Mononuclear cell (primary cell): Measurements from ENCODE around the gene FNDC3B. TPM values are rescaled to one million over a fixed set of nuclear protein-coding genes. Genes with fewer than 3 reads are reported as not detected.

Source experiments
- H3K27me3 ChIP-seq: 2 replicates; pipeline ENCODE4 v1.6.0; 2011; ENCODE audit warnings: low read length, control low read depth; ENCODE audit not compliant: insufficient read depth
- H3K4me1 ChIP-seq: 2 replicates; pipeline ENCODE4 v1.5.1; 2011; ENCODE audit warnings: mild to moderate bottlenecking, low read length, control low read depth; ENCODE audit not compliant: insufficient read depth
- H3K4me3 ChIP-seq: 2 replicates; pipeline ENCODE4 v1.5.1; 2011; ENCODE audit warnings: mild to moderate bottlenecking, low read length, moderate library complexity
- H3K9me3 ChIP-seq: 2 replicates; pipeline ENCODE4 v1.5.1; 2011; ENCODE audit warnings: low read depth, mild to moderate bottlenecking, control low read depth, low read length
- total RNA-seq: library from RNA; depleted of rRNA; stranded (reverse); fragments of >200 nt; gene quantifications from one replicate; pipeline ENCODE4 v1.2.3, GENCODE V29; 2012

Gene FNDC3B
- total RNA-seq, 1 donor, result 46.1 TPM

DNA sequence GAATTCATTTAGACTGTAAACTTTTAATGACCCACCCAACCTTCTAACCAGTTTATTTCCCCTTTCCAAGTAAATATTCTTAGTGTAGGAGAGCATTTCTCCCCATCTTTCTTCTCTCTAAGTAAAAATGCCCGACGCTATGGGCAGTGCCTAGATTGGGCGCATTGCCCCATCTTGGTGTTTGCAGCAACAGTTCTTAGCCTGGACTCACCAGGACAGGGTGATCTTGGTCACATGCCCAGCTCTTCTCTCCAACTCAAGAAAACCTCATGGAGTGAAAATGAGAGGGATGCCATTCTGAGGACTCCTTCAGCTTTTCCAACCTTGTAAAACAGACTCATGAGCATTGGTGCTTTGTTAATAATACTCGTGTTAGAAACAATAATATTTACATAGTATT, 332.2 kb downstream of the FNDC3B start:
- no peaks in the 10 kb centered on the region for H3K9me3 ChIP-seq
- H3K27me3 ChIP-seq, result no peaks in the 10 kb centered on the region
- no peaks in the 10 kb centered on the region for H3K4me1 ChIP-seq
- H3K4me3 ChIP-seq, result no peak overlapping the region

DNA sequence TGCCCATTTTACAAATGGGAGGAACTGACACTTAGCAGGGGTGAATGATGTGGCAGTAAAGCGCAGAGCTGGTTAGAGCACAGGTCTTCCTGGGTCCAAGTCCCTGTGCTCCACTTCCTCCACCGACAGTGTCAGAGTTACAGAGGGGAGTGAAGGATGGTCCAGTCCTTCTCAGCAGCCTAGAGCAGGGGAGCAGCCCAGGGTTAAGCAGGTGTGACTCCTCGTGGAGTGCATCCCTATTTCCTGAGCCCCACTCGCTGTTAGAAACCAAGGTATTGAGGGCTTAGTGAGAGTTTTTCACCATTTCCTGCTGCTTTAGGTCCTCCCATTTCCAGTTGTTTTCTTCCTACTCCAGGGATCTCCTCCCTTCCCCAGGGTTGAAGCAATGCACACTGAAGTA, 333.5 kb downstream of the FNDC3B start:
- no peaks in the 10 kb centered on the region for H3K9me3 ChIP-seq
- H3K4me3 ChIP-seq, result no peak overlapping the region
- H3K4me1 ChIP-seq, result no peaks in the 10 kb centered on the region
- no peaks in the 10 kb centered on the region for H3K27me3 ChIP-seq

DNA sequence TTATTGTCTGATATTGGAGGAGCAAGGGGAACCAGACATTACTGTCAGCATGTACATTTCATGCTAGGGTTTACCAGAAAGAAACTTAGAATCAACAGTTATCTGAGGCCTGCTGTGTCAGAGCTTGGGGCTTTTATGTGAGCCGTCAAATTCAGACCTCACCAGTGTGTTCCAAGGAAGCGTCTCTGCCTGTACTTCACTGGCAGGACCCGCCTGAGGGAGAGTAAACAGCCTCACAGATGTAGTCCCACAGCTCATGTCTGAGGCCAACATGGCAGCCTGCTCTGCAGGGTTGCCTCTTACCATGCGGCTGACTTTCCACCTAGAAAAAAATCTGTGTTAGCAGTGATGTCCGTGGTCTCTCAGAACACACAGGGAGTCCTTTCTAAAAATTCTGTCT, 334.5 kb downstream of the FNDC3B start:
- Histone ChIP-seq H3K27me3 (no peaks in the 10 kb centered on the region), H3K4me1 (no peaks in the 10 kb centered on the region), H3K9me3 (no peaks in the 10 kb centered on the region), H3K4me3 (no peak overlapping the region)

DNA sequence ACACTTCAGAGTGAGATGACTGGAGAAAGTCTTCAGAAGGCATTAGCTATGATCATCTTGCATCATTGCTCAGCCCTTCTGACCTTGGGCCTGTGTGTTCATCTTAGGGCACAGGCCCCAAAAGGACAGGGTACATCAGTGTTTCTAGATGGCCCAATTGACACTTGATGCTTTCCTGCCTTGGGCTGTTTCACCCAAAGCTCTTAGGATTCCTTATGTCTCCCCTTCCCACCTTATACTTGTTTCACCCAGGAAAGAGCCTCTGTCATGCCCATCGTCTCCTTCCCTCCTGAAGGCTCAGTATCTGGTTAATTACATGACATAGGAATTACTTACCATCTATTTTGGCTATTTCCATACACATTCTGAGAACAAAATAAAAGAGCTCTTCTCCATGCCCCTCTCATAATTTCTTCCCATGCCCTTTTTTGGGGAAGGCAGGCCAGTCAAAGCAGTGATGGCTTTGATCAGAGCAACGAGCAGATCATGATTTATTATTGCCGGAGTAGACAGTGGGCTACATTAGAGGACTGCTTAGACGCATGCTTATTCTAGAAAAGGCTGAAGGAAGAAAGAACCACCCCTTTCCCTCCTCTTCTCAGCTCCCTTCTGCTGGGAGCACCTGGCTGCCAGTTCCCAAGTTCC, 335.9 kb downstream of the FNDC3B start:
- Histone ChIP-seq H3K4me3 (no peak overlapping the region), H3K9me3 (no peaks in the 10 kb centered on the region), H3K27me3 (no peaks in the 10 kb centered on the region), H3K4me1 (no peaks in the 10 kb centered on the region)

DNA sequence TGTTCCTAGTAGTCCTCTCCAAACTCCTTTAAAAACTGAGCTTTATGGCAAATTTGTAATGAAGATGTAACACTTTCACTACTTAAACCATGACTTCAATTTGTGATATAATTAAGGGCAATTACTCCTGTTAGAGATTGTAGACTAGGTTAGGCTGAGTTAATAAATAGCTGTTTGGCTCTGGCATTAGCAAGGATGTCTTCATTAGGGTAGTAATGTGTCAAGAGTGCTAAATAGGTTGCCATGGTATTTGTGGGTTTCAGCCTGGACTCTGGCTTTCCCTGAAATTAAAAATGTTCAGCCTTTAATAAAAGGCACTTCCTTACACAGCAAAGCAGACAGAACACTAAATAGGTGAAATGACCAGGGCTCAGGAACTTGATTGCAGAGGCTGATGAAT, 337.0 kb downstream of the FNDC3B start:
- Histone ChIP-seq H3K4me1 (no peaks in the 10 kb centered on the region), H3K9me3 (no peaks in the 10 kb centered on the region), H3K4me3 (no peak overlapping the region), H3K27me3 (no peaks in the 10 kb centered on the region)

DNA sequence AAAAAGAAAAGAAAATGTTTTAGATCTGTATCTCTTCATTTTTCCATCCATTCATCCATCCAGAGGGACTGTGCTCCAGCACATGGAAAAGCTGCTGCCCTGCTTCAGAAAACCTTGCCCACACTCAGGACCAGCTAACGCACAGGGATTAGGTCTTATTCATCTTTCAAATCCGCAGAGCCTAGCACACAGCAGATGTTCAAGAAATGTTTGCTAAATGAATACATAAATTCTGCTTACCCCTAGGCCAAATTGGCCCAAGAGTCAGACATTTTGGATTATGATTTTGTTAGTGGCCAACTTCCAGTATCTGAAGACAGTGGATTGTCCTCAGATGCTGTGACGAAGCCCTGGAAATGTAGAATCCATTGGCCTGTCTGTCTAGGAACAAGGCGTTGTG, 337.5 kb downstream of the FNDC3B start:
- Histone ChIP-seq H3K9me3 (no peaks in the 10 kb centered on the region), H3K4me3 (no peak overlapping the region), H3K4me1 (no peaks in the 10 kb centered on the region), H3K27me3 (no peaks in the 10 kb centered on the region)

DNA sequence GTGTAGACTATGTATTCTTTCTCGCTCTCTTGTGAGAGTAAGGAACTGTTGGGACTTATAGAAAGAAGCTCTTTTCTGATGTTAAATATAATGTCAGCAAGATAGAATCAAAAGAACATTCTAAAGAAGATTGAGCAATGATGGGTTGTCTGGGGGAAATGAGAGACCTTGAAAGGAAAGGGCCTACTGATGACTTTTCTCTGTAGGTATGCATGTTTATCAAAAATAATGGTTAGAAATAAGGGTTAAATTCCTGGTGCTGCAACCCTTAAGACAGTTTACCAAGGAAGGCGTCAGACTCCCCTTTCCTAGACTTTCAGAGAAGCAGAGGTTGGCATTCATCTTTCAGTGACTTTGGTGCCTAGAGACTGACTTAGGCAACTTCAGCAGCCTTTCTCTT, 339.1 kb downstream of the FNDC3B start:
- no peak overlapping the region for H3K4me3 ChIP-seq
- no peaks in the 10 kb centered on the region for H3K27me3 ChIP-seq
- H3K4me1 ChIP-seq, result no peaks in the 10 kb centered on the region
- no peaks in the 10 kb centered on the region for H3K9me3 ChIP-seq

DNA sequence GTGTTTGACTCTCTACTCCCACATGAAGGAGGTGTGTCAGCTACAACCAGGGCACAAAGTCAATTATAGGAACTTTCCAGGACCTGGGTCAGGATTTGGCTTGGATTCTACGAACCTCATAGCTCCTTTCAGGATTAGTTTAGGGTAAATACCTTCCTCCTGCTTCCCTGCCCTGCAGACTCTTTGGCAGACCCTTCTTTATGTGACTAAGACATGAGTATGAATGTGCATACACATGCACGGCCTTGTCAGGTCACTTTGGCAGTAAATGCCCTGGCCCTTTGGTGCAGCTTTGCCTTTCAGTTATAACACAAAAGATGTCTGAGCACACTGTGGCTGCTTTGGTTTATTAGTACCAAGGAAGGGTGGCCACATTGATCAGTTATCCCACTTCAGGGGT, 340.0 kb downstream of the FNDC3B start:
- Histone ChIP-seq H3K9me3 (no peaks in the 10 kb centered on the region), H3K4me1 (no peaks in the 10 kb centered on the region), H3K4me3 (no peak overlapping the region), H3K27me3 (no peaks in the 10 kb centered on the region)

DNA sequence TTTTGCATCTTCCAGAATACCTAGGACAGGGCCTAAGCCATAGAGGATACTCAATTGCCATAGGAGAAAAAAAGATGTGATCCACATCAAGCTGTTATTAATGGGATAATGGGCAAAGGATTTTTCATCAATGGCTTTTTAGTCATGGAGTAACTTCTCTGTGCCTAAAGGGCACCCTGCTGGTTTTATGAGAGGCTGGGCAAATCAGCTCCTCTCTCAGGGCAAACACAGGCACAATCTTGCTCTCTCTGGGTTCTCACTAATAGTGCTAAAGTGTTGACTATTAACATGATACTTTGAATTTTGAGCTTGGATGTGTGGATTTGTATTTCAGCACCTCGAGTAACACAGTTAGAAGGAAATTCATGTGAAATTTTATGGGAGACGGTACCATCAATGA, 341.3 kb downstream of the FNDC3B start:
- Histone ChIP-seq H3K9me3 (no peaks in the 10 kb centered on the region), H3K27me3 (no peaks in the 10 kb centered on the region), H3K4me3 (no peak overlapping the region), H3K4me1 (no peaks in the 10 kb centered on the region)

DNA sequence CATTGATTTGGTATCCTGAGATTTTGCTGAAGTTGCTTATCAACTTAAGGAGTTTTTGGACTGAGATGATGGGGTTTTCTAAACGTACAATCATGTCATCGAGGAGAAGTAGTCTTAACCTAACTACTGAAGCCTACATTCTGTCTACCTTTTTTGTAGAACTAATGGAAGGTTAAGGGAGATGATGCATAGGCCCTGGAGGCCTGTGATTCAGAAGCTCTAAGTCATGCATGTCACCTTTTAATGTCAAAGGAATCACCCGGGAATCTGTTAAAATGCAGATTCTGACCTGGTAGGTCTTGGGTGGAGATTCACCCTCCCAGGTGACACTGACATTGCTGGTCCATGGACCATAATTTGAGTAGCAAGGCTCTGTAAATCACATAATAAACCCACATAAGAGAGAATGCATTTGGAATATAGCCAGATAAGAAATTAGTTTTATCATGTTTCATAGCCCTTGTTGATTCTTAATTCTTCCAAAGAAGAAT, 344.0 kb downstream of the FNDC3B start:
- Histone ChIP-seq H3K9me3 (no peaks in the 10 kb centered on the region), H3K27me3 (no peaks in the 10 kb centered on the region), H3K4me1 (no peaks in the 10 kb centered on the region), H3K4me3 (no peak overlapping the region)

DNA sequence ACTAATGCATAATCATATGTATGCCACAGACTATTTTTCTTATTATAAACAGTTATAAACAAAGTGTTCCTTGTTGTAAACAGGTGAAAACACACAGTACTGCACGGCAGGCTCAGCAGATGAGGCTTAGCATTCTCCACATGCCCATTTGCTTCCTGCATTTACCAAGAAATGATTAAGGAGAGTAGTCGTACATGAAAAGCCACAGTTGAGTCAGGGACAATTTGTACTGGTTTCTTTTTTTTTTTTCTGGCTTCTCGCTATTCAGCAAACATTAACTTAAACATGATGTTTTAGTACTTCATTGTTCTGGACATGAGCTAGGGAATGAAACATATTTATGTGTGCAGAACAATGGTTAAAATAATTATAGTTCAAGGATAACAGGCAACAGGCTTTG, 345.5 kb downstream of the FNDC3B start:
- H3K27me3 ChIP-seq, result no peaks in the 10 kb centered on the region

DNA sequence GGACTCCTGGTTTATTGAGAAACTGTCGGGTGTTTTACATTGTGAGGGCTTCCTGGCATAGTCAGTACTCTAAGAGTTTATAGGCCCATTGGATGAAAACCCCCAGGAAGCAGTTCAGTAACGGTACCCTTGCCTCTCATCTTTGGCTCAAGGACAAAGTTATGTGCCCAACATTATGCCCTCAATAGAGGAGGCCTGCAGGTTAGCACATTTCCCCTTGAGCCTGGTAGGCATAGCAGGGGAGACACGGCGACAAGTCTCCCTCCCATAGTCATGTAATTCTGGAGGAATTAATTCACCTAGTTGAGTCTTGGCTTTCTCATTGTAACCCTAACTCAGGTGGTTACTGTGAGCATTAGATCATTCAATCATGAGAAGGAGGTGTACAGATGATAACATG, 348.4 kb downstream of the FNDC3B start:
- H3K4me3 ChIP-seq, result no peak overlapping the region
- no peaks in the 10 kb centered on the region for H3K9me3 ChIP-seq
- no peaks in the 10 kb centered on the region for H3K4me1 ChIP-seq
- H3K27me3 ChIP-seq, result no peaks in the 10 kb centered on the region

More for the DNA sequence above, 345.5 kb downstream of the FNDC3B start:
- Histone ChIP-seq H3K9me3 (no peaks in the 10 kb centered on the region), H3K4me3 (no peak overlapping the region), H3K4me1 (no peaks in the 10 kb centered on the region)

DNA sequence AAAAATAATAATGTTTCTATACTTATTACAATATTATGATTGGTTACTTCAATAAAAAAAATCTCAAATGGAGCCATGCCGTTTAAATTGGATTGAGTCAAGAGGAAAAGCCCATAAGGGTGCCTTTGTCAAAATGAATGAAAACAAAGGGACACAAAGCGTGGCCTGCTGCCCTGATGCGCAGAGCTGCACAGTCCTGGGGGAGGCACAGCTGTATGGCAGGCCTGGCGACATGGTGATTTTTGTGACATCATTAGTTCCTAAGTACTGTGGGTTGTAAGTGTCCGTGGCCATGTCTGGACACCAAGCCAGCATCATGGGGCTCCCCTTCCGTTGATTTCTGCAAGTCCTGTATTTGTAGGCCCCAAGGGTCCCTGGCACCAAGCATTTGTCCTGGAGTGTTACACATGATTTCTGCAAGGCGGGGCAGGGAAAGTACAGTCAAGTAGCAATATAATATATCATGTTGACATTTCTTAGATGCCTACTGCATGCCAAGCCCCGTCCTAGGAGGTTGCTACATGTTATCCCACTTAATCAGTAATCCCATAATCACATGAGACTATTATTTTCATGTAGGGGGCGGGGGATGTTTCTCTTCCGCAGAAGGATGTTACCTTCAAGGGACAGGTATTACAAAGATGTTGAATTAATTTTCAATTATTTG, 349.2 kb downstream of the FNDC3B start:
- H3K4me3 ChIP-seq, result no peak overlapping the region
- H3K9me3 ChIP-seq, result no peaks in the 10 kb centered on the region
- no peaks in the 10 kb centered on the region for H3K27me3 ChIP-seq
- no peaks in the 10 kb centered on the region for H3K4me1 ChIP-seq

DNA sequence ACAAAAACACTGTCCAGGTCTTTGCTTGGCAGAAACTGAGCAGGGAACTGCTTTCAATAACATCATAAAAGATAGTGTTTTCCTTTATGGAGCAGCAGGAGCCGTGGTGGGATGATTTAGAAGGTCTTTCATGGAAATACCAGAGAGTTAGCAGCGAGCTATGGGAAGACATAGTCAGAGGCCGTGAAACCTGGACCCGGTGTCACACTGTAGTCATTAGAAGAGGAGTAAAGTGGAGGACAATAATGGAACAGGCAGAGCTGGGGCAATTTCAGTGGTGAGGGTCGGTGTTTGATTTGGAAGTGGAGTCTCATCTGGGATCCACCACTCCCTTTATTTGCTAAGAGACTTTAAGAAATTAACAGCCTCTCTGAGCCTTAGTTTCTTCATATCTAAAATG, 351.4 kb downstream of the FNDC3B start:
- no peaks in the 10 kb centered on the region for H3K9me3 ChIP-seq
- no peaks in the 10 kb centered on the region for H3K27me3 ChIP-seq
- H3K4me3 ChIP-seq, result no peak overlapping the region
- H3K4me1 ChIP-seq, result no peaks in the 10 kb centered on the region

DNA sequence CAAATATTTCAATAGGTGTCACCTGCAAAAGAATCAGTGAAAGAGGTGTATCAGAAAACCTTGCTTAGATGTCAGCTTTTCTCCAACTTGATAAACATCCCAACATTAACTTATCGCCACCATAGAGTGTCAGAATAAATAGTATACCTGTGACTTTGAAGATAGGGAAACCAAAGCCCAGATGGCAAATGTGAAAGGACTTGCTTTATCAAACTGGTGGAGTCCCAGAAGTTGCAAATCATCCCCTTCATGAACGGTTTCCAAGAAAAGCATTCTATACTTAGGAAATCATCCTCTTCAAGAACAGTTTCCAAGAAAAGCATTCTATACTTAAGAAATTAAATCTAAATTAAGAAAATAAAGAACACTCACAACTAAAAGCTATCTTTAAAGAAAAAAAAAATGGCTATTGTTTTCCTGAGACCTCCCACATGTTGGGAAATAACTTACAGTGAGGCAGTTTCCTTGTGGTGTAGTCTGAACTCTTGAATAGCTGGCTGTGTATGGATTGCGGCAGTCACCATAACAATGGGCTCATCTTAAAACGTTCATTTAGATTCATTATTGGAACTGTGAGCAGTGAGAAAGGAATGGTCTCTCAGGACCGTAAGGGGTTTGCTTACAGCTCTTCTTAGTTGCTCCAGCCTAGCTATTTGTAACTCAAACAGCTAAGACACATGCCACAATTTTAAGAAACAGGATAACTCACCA, 352.4 kb downstream of the FNDC3B start:
- no peaks in the 10 kb centered on the region for H3K27me3 ChIP-seq
- H3K9me3 ChIP-seq, result no peaks in the 10 kb centered on the region
- H3K4me1 ChIP-seq, result no peaks in the 10 kb centered on the region
- no peak overlapping the region for H3K4me3 ChIP-seq
